NCI-H2107 treated with DMSO at 0.1 percent for 48 hours (cell line): ENCODE measurements around the gene MS4A10.
"Not testable (repeated sequence)": the region's sequence is repeated elsewhere in the genome, so short reads cannot be mapped to it uniquely, and the experiment has no call there.

Source experiments
- DNase-seq: peaks from one replicate; lab custom pipeline; 2025; ENCODE audit not compliant: unreplicated experiment; lab: John Stamatoyannopoulos, UW

The MS4A10 gene

DNA sequence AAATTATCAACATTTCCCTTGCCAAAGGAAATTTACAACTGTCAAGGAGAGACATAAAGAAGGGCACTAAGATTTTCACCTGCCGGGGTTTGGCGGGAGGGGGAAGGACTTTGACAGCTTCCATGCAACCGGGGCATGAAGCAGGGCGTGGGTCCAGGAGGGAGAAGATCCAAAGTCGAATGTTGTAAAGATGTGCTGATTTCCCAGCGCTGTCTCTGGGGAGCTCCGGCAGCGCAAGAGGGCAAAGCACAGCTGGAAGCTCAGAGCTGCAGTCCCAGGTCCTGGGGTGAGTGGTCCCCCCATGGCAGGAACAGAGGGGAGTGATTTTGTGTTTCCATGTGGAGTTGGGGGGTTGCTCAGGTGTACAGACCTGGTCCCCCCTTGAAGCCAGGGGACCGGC is at the start of gene MS4A10:
Gene MS4A10 (plus strand): TSS at position 198 of the 400 bp plus-strand sequence. CDS start 5,003 bp downstream, outside the sequence.
- no peak for DNase-seq

DNA sequence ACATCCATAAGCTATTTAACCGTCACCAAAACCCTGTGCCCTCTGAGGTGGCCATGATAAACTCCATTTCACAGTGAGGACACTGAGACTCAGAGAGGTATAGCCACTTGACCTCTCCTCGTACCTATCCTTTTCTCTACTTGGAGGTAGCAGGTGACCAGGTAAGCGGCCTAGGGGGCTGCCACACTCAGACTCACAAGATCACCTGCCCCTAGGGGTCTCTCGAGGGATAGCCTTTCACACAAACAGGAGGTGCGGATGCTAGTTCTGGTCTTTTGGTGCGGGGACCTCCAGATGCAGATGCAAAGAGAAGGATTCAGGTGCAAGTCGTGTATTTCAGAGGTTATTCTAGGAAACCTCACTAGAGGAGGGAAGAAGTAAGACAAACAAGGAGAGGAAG is 46.0 kb upstream of the MS4A10 start:
- DNase-seq, result no peak

DNA sequence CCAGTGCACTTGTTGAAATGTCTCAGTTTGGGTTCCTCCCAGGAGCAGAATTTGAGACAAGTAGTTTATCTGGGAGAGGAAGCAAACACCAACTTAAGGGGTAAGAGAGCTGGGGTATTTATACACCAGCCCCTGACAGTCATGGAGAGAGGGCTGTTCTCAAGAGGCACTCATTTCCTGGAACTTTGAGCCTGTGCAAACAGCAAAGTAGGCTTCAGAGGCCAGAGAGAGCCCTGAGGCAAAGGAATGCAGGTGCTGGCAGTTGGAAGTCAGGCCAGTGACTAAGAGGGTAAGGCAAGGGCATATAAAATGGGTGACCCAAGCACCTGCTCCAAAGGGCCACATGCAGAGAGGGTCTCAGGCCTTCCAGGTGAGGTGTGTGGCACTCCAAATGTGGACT is 44.6 kb upstream of the MS4A10 start:
- no peak for DNase-seq

DNA sequence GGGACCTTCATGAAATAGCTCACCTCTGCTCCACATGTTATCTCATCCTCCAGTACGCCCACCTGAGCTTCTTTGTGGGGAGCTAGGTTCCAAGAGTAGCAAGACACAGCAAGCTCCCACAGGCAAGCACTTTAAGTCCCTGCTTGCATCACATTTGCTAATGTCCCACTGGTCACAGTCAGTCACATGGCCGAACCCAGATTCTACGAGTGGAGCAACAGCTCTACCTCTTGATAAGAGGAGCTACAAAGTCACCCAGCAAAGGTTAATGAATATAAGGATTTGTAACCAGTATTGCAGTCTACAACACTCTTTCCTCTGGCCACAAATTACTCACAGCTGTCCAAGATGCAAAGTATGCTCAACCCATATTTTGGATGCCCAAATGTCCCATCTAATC is 43.7 kb upstream of the MS4A10 start:
- DNase-seq, result no peak

DNA sequence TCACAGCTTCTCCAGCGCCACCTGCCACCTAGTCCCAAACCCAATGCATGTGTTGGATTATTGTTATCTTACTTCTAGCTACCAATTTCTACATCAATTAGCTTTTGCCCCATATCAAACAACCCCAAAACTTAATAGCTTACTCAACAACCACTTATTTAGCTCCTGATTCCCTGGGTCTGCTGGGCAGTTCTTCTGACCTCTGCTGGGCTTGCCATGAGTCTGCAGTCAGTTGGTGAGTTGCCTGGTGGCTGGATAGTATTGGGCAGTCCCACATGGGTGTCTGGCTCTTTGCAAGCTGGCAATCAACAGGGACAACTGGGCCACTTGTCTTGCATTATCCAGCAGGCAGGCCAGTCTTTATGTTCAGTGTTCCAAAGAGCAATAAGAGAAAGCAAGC is 42.1 kb upstream of the MS4A10 start:
- no peak for DNase-seq

DNA sequence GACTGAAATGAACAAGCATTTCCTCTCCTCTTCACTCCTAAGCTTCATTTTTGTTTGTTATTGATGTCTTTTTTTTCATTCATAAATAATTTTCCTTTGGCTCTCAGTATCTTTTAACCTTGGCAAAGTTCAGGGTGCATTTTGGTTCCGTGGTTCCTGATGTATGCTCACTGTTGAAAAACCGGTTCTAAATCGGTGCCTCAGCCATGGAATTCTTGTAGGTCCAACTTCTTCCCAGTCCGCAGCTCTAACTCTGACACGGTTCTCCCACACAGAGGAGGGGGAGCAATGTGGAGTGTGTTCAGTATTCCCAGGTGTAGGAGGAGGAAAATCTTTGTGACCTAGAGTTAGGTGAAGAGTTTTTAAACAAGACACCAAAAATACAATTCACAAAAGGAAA is 41.0 kb upstream of the MS4A10 start:
- no peak for DNase-seq

DNA sequence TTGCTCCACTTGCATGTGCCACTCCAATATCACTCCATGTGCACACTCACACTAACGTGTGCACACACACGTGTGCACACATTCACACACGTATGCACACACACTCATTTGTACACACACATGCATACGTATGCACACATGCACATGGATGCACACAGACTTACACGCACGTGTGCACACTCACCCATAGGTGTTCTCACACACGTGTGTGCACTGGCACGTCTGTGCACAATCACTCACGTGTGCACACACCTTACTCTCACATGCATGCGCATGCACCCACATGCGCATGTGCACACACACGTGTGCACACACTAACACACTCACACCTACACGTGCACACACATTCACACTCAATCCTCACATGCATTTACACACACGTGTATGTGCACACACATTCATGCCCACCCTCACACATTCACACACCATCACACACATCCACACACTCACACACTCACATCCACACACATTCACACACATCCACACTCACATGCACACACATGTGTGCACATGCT is 37.7 kb upstream of the MS4A10 start:
- no peak for DNase-seq

DNA sequence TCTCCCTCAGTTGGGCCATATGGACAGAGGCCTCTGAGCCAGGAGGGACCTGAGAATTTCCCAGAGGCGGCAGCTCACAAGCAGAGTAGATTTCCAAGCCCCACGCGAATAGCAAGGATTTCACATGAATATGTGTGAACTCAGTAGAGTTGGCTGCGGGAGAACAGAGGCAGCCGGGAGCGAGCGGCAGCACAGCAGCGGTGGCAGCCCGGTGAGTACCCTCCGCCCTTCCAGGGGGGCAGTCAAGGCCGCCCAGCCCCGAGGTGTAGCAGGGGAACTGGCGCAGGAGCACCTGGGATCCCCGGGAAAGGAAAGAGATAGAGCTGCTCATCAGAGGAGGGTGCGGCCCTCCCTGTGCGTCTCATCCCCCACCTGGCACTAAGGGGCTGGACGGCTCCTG is 36.9 kb upstream of the MS4A10 start:
- no peak for DNase-seq

DNA sequence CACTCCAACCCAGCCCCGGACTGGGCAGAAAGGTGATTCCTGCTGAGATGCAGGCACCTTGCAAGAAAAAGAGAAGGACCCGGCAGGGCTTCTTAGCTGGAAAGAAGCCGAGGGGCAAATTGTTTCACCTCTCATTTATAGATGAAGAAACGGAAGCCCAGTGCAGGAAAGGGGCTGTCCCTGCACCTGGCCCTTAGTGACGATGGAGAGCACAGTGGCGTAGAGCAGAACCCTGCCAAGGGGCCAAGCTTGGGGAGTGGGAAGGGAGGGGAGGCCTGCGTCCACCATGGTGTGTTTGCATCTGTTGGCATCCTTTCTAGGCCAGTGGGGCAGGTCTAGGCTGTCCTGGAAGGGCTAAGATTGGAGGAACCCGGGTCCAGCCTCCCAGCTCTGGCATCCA is 36.3 kb upstream of the MS4A10 start:
- no peak for DNase-seq

DNA sequence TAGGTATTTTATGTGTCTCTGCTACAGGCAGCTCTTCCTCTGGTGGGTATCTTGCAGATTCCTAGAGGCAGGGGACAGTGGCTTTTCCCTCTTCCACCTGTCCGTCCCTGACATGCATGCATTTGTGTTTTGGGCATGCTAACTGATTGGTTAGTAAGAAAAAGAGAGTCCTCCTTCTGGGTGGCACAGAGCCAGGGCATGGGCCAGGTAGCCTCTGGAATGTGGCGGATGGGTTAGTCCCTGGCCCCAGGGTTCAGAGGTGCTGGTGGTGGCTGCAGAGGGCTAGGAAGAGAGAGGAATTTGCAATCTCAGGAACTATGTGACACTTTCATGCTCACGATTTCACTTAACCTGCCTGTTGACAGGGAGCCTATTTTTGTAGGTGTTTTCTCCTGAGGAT is 34.2 kb upstream of the MS4A10 start:
- no peak for DNase-seq

DNA sequence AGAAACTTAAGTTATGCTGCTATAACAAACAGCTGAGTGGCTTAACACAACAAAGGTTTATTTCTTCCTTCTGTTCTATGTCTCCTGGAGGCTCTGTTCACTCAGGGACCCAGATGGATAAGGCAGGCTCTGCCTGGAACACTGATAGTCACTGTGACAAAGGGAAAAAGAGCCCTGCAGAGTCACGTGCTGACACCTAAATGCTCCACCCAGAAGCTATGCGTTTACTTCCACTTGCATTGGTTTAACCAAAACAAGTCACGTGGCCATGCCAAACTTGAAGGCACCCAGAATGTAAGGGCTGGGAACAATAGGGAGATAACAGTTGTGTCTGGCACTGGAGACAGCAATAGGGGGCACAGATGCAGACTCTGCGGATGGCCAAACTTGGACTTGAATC is 31.8 kb upstream of the MS4A10 start:
- DNase-seq, result no peak

DNA sequence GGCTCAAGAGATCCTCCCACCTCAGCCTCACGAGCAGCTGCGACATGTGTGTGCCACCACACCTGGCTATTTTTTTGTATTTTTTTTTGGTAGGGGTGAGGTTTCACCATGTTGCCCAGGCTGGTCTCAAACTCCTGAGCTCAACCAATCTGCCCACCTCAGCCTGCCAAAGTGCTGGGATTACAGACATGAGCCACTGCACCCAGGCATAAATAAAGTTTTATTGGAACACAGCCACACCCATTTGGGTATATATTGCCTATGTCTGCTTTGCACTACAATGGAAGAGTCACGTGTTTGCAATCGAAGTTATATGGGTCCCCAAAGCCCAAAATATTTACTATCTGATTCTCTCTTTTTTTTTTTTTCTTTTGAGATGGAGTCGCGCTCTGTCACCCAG is 30.2 kb upstream of the MS4A10 start:
- no peak for DNase-seq

DNA sequence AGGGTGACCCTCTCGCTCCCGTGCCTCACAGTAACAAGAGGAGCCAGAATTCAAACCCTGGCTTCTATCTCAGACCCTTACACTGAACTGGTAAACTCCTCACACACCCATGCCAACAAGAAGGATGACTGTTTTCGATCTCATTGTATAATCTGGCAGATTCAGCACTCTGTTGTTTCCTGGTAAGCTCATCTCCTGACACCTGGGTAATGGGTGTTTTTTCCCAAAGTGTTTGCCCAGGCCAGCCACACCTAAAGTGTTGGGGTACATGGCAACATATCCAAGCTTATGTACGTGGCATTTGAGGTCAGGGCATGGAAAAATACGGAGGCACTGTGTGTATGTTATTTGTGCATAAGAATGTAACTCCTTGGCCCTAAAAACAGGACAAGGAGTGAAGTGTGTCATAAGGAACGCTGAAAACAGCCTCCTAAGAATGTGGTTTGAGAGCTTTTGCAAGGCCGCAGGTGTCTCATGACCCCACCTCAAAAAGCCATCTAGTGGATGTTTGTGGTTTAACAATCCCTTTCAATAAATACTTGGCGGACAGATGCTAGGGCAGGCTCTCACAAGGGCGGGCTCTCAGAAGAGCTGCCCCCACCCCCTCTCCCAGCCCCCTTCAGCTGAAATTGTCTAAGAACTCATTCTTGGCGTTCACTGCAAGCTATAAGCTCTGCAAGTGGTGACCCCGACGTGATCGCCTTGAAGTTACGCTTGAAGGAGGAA is 28.7 kb upstream of the MS4A10 start, which contains the start of gene MS4A15:
Gene MS4A15 (plus strand): TSS at position 561 of the 726 bp plus-strand sequence. CDS start 6,867 bp downstream, outside the sequence.
- DNase-seq, result no peak

DNA sequence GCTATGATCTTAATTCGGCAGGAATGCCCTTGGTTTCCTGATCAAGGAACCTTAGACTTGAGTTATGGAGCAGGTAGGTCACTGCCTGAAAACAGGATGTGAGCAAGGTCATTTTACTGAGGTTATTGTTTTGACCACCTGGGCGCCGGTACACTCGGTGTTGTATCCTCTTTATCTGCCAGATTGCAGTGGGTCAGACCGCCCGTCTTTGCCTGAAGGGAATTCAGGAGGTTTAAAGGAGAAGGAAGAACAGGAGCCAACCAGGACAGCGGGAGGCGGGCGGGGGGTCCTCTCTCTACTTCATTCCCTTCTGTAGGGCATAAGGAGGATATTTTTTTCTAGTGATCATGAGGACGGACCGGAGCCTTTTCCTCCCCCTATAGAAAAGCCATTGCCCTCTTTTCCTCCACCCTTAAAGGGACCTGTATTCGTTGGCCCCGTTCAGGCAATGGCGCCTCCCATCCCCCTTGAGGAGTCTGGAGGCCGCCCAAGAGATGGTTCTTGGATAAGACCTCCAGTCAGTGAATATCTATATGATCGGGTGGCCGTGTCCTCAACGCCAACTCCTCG is 27.8 kb upstream of the MS4A10 start:
- DNase-seq, result no peak

DNA sequence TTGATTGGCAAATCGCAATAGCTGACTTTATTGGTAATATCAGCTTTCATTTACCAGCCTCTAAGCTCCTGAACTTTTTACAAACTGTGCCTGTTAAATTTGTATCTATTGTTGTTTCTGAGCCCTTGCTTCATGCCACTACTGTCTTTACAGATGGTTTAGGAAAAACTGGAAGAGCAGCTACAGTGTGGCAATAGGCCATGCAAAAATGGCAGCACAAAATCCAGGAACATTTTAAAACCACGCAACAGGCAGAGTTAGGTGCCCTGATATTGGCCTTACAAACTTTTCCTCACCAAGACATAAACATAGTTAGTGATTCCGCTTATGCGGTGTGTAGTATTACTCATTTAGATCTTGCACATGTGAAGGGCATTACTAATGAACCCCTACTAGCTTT is 26.5 kb upstream of the MS4A10 start:
- not testable (repeated sequence) for DNase-seq

DNA sequence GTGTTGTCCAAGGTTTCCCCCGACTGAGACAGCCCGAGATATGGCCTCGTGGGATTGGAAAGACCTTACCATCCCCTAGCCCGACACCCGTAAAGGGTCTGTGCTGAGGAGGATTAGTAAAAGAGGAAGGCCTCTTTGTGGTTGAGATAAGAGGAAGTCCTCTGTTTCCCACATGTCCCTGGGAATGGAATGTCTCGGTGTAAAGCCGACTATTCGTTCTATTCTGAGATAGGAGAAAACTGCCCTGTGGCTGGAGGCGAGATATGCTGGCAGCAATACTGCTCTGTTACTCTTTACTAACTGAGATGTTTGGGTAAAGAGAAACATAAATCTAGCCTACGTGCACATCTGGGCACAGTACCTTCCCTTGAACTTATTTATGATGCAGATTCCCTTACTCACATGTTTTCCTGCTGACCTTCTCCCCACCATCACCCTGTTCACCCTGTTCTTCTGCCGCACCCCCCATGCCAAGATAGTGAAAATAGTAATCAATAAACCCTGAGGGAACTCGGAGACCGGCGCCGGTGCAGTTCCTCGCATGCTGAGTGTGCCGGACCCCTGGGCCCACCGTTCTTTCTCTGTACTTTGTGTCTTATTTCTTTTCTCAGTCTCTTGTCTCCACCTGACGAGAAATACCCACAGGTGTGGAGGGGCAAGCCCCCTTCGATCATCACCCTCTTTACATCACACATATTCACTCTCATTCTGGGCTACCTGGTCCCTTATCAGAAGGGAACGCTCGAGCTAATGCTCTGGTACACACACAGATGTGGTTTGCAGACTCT is 25.5 kb upstream of the MS4A10 start:
- DNase-seq, result not testable (repeated sequence)

DNA sequence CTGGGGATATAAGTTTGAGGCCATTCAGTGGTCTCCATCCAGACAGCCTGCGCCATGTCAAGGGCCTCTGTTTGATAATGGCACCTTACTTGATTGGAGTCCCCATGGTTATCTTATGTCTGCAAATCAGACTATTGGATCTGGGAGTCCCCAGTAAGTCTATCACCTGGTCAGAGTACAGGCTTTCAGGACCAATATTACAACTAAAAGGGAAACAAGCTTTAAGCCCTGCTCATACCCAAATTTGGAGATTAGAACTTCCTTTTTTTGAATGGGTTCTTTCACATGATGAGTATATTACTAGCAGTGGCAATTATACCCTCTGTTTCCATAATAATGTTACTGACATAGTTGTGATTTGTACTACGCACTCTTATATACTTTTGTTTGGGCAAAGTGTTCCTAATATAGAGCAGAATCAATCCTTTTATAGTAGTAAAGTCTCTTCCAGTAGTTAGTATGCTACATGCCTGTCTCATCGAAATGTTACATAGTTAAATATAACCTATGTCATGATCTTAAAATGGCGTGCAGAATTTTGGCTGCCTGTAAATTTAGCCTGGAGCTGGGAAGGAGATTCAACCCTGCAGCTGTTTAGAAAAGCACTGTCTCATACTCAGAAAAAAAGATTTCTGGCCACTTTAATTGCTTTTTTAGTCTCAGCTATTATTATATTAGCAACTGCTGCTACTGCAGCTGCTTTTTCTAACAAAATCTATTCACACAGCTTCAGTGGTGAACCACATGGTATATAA is 23.5 kb upstream of the MS4A10 start:
- no peak for DNase-seq

DNA sequence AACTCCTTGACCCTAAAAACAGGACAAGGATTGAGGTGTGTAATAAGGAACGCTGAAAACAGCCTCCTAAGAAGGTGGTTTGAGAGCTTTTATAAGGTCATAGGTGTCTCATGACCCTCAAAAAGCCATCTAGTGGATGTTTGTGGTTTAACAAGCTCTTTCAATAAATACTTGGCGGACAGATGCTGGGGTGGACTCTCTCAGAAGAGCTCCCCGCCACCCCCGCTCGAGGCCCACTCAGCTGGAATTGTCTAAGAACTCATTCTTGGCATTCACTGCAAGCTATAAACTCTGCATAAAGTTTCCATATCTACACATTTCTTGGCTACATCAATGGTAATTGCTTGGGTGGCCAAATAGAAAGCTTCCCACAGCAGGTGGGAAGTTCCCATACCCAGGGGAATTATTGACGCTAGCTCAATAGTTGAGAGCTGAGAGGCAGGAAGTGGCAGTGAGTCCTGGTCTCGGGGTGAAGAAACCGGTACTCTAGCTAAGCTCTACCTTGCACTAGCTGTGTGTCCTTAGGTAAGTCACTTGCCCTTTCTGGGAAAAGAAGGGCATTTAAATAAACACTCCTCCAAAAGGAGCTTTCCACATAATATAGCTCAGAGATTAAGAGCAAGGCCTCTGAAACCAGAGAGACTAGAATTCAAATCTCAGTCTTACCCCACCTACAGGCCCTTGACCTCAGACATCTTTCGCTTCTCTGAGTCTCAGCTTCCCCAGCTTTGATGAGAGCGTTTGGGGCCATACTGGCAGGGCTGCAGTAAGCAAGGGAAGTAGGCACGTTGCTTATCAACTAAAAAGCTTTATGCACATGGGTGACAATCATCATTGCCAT is 22.1 kb upstream of the MS4A10 start:
- DNase-seq, result peak; percentile 73

DNA sequence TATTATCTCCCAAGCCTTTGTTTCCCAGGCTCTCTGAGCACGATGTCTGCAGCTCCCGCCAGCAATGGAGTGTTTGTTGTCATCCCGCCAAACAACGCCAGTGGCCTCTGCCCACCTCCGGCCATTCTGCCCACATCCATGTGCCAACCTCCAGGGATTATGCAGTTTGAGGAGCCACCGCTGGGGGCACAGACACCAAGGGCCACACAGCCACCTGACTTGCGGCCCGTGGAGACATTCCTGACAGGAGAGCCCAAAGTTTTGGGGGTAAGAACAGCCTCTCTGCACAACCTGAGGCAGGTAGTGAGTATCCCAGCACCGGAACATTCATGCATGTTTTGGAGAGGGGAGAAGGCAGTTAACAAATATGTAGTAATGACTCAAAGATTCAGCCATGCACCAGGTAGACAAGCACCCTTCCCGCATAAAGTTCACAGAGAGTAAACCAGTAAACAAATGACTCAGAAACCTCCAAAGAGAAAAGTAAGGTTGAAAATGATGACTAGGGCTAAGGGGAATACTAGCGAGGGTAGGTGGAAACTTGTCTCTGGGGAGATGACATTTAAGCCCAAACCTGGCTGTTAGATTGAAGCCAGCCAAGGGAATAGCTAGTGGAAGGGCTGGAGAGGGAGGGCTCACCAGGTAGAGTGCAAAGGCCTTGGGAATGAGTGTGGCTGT is 21.3 kb upstream of the MS4A10 start:
- DNase-seq, result no peak

DNA sequence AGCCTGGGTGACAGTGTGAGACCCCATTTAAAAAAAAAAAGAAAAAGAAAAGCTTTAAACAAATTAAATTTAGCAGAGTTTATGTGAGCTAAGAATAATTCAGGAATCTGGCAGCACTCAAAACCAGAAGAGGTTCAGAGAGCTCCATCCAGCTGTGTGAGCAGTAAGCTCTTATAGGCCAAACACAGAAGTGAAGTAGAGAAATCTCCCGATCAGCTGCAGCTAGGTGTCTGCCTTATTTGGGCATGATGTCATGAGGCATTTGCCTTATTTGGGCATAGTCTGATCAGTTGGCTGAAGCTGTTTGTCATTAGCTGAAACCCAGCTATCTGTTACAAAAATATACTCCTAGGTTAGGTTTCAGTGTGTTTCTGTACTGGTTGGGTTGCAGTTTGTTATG is 20.3 kb upstream of the MS4A10 start:
- DNase-seq, result no peak
